ENCODE data around the gene FKBP15. TPM values are rescaled to one million over a fixed set of nuclear protein-coding genes. Genes with fewer than 3 reads are reported as not detected.

Gene FKBP15
- total RNA-seq, 1 experiment from 2014 or later = 18.5 TPM

- Histone ChIP-seq H2AK5ac (ENCODE audit: insufficient read length, low read length) (no peak overlapping the region), H2BK120ac (ENCODE audit: low read depth, low read length, poor library complexity, severe bottlenecking) (no peak overlapping the region), H3K23me2 (ENCODE audit: insufficient read length, low read depth, low read length, poor library complexity, severe bottlenecking) (no peaks in the 10 kb centered on the region), H3K27me3 (ENCODE audit: insufficient read depth, low read length) (no peaks in the 10 kb centered on the region), H3K4me2 (ENCODE audit: insufficient read depth, insufficient read length, low read length) (no peak overlapping the region), H3K56ac (ENCODE audit: insufficient read length, low read depth, low read length) (no peak overlapping the region), H3K18ac (ENCODE audit: insufficient read length, low read depth, low read length) (no peak overlapping the region), H2BK5ac (ENCODE audit: insufficient read length, low read length) (no peak overlapping the region), H4K8ac (replicated peaks; ENCODE audit: insufficient read length, low read depth, low read length) (no peak overlapping the region), H3K14ac (ENCODE audit: insufficient read depth, low read length) (no peak overlapping the region), H2BK20ac (ENCODE audit: low read depth, low read length, poor library complexity, severe bottlenecking) (no peak overlapping the region), H3K9me3 (ENCODE audit: control insufficient read depth, low read depth, low read length) (no peaks in the 10 kb centered on the region), H3T11ph (ENCODE audit: low read length) (no peak overlapping the region), H3K79me1 (ENCODE audit: insufficient read depth, low read depth, low read length, poor library complexity, severe bottlenecking) (no peaks in the 10 kb centered on the region), H3K79me2 (ENCODE audit: insufficient read depth, low read length) (no peaks in the 10 kb centered on the region), H2BK15ac (ENCODE audit: low read depth, low read length) (no peak overlapping the region), H2BK12ac (ENCODE audit: insufficient read length, low read depth, low read length) (no peak overlapping the region), H3K4ac (ENCODE audit: low read depth, low read length) (no peak overlapping the region), H4K20me1 (ENCODE audit: control insufficient read depth, insufficient read depth, insufficient read length) (no peaks in the 10 kb centered on the region), H4K91ac (ENCODE audit: insufficient read length, low read depth, low read length) (no peak overlapping the region), H3K9ac (ENCODE audit: extremely low read depth, insufficient read length, low read length) (no peak overlapping the region), H3K27ac (ENCODE audit: insufficient read length, low read depth, low read length) (no peak overlapping the region), H4K5ac (ENCODE audit: insufficient read length, low read depth, low read length) (no peak overlapping the region), H3K4me1 (ENCODE audit: insufficient read depth, low read length) (no peaks in the 10 kb centered on the region), H2AFZ (ENCODE audit: low read length) (no peak overlapping the region), H3K23ac (ENCODE audit: insufficient read length, low read depth, low read length) (no peak overlapping the region)
- no peak for DNase-seq
- H3K4me3 Mint-ChIP-seq = no peak overlapping the region
- peaks cover 7 to 20% (median 19%) of the 10 kb centered on the region in 3 experiments; a peak in 6 of 7 replicates for H3K36me3 Mint-ChIP-seq (ENCODE audit: insufficient read depth in 1 of 3, low read depth in 3 of 3)
- H3K4me1 Mint-ChIP-seq = no peaks in the 10 kb centered on the region
- 0 out of 5 replicates have a peak, but pooled peaks cover 0 to 1% of the 10 kb centered on the region in 2 experiments for H3K9me3 Mint-ChIP-seq
- H3K27me3 Mint-ChIP-seq (ENCODE audit: low read depth) = no peaks in the 10 kb centered on the region
- H3K27ac Mint-ChIP-seq = no peak overlapping the region; a peak in 1 of 7 replicates
- TF ChIP-seq CTCF (conservative IDR thresholded peaks at IDR 0.05) = no peak
- WGBS (ENCODE audit: extremely low coverage, insufficient read length, low lambda C conversion rate) = no CpG with 5 or more reads among the region's 1 CpG
These were observed 33.9 kb upstream of the FKBP15 start for GRCh38 chr9:113254991-113255390.
